B cell (primary cell): ENCODE results near the gene RFC5. TPM values are rescaled to one million over a fixed set of nuclear protein-coding genes. Genes with fewer than 3 reads are reported as not detected.
"Not testable (repeated sequence)": the region's sequence is repeated elsewhere in the genome, so short reads cannot be mapped to it uniquely, and the experiment has no call there.

Source experiments
- ATAC-seq: fragments of 200-7000 bp; cut with Tn5 transposase; one replicate; pipeline ENCODE4 v1.10.0; 2021; ENCODE audit warnings: low read depth, mild to moderate bottlenecking, moderate number of reproducible peaks, moderate library complexity
- CTCF ChIA-PET: fragments of 350-600 bp; sonication (Branson Sonifier 250); formaldehyde crosslinking; loops from one replicate; lab custom pipeline; 2021; ENCODE audit warnings: antibody characterized with exemption, inconsistent platforms; lab: Charles Lee
- POLR2A ChIA-PET: fragments of 350-600 bp; sonication (Branson Sonifier 250); formaldehyde crosslinking; loops from one replicate; lab custom pipeline; 2021; ENCODE audit warnings: antibody characterized with exemption; lab: Charles Lee
- DNase-seq: peaks from one replicate; pipeline ENCODE4 v3.0.0; 2013
- H2AFZ ChIP-seq: 2 replicates; pipeline ENCODE4 v1.6.1; 2012; ENCODE audit warnings: mild to moderate bottlenecking, low read depth, low read length; ENCODE audit not compliant: insufficient read depth, poor library complexity, severe bottlenecking
- H3K27ac ChIP-seq, 2 donors: 1 replicate in 1 of 2; 2 replicates in 1 of 2; pipeline ENCODE4 v1.5.1; 2012 to 2013; ENCODE audit warnings: low read length in 2 of 2, mild to moderate bottlenecking in 2 of 2, moderate library complexity in 1 of 2
- H3K27me3 ChIP-seq, 4 experiments: fragments of 200-600 bp in 1 of 4; sonication (generic) in 1 of 4; replicated peaks in 1 of 4; 1 replicate in 2 of 4; 2 replicates in 2 of 4; pipeline versions ENCODE4 v1.6.1 to v1.7.0; 2013 to 2016; ENCODE audit warnings: low read length in 3 of 4, mild to moderate bottlenecking in 2 of 4, mixed read lengths in 1 of 4, moderate library complexity in 1 of 4; ENCODE audit not compliant: insufficient read depth in 4 of 4, control insufficient read depth in 3 of 4; ENCODE audit errors: control extremely low read depth in 1 of 4
- H3K36me3 ChIP-seq, 2 experiments: replicated peaks in 1 of 2; 1 replicate in 1 of 2; 2 replicates in 1 of 2; pipeline versions ENCODE4 v1.6.1 to v1.7.1; 2013; ENCODE audit warnings: low read length in 1 of 2; ENCODE audit not compliant: insufficient read depth in 2 of 2, control insufficient read depth in 1 of 2; ENCODE audit errors: control extremely low read depth in 1 of 2, extremely low read depth in 1 of 2
- H3K4me1 ChIP-seq, 2 donors: fragments of 200-600 bp in 1 of 2; sonication (generic) in 1 of 2; 1 replicate in 1 of 2; 2 replicates in 1 of 2; pipeline versions ENCODE4 v1.5.1 to v1.6.1; 2013 to 2017; ENCODE audit warnings: low read length in 2 of 2; ENCODE audit not compliant: control insufficient read depth in 2 of 2, insufficient read depth in 2 of 2
- H3K4me2 ChIP-seq: replicated peaks from 2 replicates; pipeline ENCODE3; 2012; ENCODE audit warnings: mild to moderate bottlenecking, low read depth, low read length; ENCODE audit not compliant: poor library complexity, severe bottlenecking
- H3K4me3 ChIP-seq, 5 experiments: fragments of 200-600 bp in 1 of 5; sonication (generic) in 1 of 5; 1 replicate in 3 of 5; 2 replicates in 2 of 5; pipeline versions ENCODE4 v1.5.1 to v1.7.0; 2011 to 2016; ENCODE audit warnings: low read length in 4 of 5, mild to moderate bottlenecking in 4 of 5, low read depth in 2 of 5, control low read depth in 1 of 5, moderate library complexity in 1 of 5; ENCODE audit not compliant: insufficient read depth in 1 of 5; ENCODE audit errors: control extremely low read depth in 1 of 5, extremely low read depth in 1 of 5
- H3K79me2 ChIP-seq: fragments of 200-600 bp; sonication (generic); one replicate; pipeline ENCODE4 v1.6.0; 2016; ENCODE audit warnings: low read length; ENCODE audit not compliant: control insufficient read depth, insufficient read depth
- H3K9ac ChIP-seq: fragments of 200-600 bp; sonication (generic); 2 replicates; pipeline ENCODE4 v1.6.1; 2017; ENCODE audit warnings: mild to moderate bottlenecking, low read length, moderate library complexity
- H3K9me3 ChIP-seq, 3 donors: one replicate each; pipeline versions ENCODE4 v1.6.1 to v1.7.1; 2013; ENCODE audit warnings: low read length in 2 of 3; ENCODE audit not compliant: control insufficient read depth in 2 of 3, insufficient read depth in 1 of 3; ENCODE audit errors: control extremely low read depth in 1 of 3
- H4K20me1 ChIP-seq: 2 replicates; pipeline ENCODE4 v1.6.0; 2012; ENCODE audit warnings: mild to moderate bottlenecking, low read length; ENCODE audit not compliant: insufficient read depth, control insufficient read depth, poor library complexity, severe bottlenecking
- H3K27ac Mint-ChIP-seq: one replicate; pipeline ENCODE4 v1.8.0; 2021; ENCODE audit warnings: mixed read lengths
- H3K27me3 Mint-ChIP-seq: one replicate; pipeline ENCODE4 v1.8.0; 2021; ENCODE audit warnings: mixed read lengths
- H3K4me1 Mint-ChIP-seq: one replicate; pipeline ENCODE4 v1.8.0; 2021; ENCODE audit warnings: mixed read lengths
- H3K4me3 Mint-ChIP-seq: one replicate; pipeline ENCODE4 v1.8.0; 2021; ENCODE audit warnings: mixed read lengths
- H3K9me3 Mint-ChIP-seq: one replicate; pipeline ENCODE4 v1.8.0; 2022; ENCODE audit warnings: mixed read lengths; ENCODE audit not compliant: insufficient read depth
- EZH2 ChIP-seq: IDR thresholded peaks from 2 replicates; pipeline ENCODE4 v1.6.1; 2012; ENCODE audit warnings: borderline replicate concordance, low read depth, mild to moderate bottlenecking, moderate library complexity, low read length; ENCODE audit not compliant: insufficient read depth, poor library complexity, severe bottlenecking
- WGBS: methylation state at CpG from one replicate; pipeline ENCODE4 v1.1.5; 2013; ENCODE audit warnings: missing lambda C conversion rate; ENCODE audit not compliant: insufficient coverage; 5-methylcytosine and 5-hydroxymethylcytosine counted together
- intact Hi-C: fragments of 100-400 bp; cut with micrococcal nuclease; formaldehyde crosslinking; loops from one replicate; pipeline ENCODE4 v1.10.0; 2022
- polyA plus RNA-seq: library from polyadenylated mRNA; depleted of rRNA; stranded (reverse); fragments of >200 nt; gene quantifications from 2 replicates; pipeline ENCODE4 v1.2.3, GENCODE V29; 2012
- total RNA-seq, 2 donors: library from RNA; stranded (reverse); fragments of 120-200 nt in 1 of 2; gene quantifications; 1 replicate in 1 of 2; 2 replicates in 1 of 2; pipeline versions ENCODE4 v1.2.3 to v1.2.4, GENCODE V29; 2013 to 2022
- TF ChIP-seq, protein P1 (sequence below): fragments of 200-600 bp; IDR thresholded peaks from one replicate; pipeline ENCODE4 v1.8.0; 2022; ENCODE audit warnings: antibody characterized with exemption, mild to moderate bottlenecking

The RFC5 gene
- total and polyA plus RNA-seq, 2 donors (not counting 1 experiment from before 2014, with no cell fraction given), result 22.7 to 23.2 TPM

DNA sequence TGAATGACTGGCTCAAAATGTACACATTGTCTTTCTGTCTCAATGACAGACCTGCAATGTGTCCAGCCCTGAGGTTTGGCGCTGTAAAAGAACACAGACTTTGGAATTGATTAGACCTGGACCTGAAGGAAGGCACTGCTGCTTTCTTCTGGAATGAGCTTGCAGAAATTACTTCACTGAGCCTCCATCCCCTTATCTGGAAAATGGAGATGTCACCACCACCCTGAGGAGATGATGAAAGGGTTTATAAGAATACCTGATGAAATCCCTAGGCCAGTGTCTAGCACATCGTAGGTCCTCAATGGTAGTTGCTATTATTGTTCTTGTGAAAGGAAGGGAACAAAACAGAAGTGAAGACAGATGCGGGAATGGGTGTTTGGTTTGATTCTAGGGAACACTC lies 54.1 kb downstream of the RFC5 start:
- no peak overlapping the region for H3K9ac ChIP-seq
- no peak for DNase-seq
- ChIA-PET CTCF (no interaction called here), POLR2A (interaction anchor here (0.6 kb wide), 1 partner anchor 9 kb away, joined by 3 read pairs; no protein-coding TSS in a partner anchor)
- H3K4me2 ChIP-seq, result no peak overlapping the region
- H3K4me3 ChIP-seq, result no peak overlapping the region
- H3K9me3 Mint-ChIP-seq, result no peaks in the 10 kb centered on the region
- H2AFZ ChIP-seq, result no peak overlapping the region
- TF ChIP-seq, protein P1, sequence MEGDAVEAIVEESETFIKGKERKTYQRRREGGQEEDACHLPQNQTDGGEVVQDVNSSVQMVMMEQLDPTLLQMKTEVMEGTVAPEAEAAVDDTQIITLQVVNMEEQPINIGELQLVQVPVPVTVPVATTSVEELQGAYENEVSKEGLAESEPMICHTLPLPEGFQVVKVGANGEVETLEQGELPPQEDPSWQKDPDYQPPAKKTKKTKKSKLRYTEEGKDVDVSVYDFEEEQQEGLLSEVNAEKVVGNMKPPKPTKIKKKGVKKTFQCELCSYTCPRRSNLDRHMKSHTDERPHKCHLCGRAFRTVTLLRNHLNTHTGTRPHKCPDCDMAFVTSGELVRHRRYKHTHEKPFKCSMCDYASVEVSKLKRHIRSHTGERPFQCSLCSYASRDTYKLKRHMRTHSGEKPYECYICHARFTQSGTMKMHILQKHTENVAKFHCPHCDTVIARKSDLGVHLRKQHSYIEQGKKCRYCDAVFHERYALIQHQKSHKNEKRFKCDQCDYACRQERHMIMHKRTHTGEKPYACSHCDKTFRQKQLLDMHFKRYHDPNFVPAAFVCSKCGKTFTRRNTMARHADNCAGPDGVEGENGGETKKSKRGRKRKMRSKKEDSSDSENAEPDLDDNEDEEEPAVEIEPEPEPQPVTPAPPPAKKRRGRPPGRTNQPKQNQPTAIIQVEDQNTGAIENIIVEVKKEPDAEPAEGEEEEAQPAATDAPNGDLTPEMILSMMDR, result no peak
- no peak for TF ChIP-seq EZH2
- H3K27ac ChIP-seq, result no peak overlapping the region
- no peak overlapping the region for H3K27ac Mint-ChIP-seq
- no peaks in the 10 kb centered on the region for H3K9me3 ChIP-seq
- peaks cover 6% of the 10 kb centered on the region for H3K27me3 Mint-ChIP-seq
- H4K20me1 ChIP-seq, result no peaks in the 10 kb centered on the region
- intact Hi-C loops, result no loop called here
- H3K4me1 Mint-ChIP-seq, result peaks cover 3% of the 10 kb centered on the region
- WGBS, result 94% methylated on average over 2 of the region's 3 CpGs
- H3K4me1 ChIP-seq, result peaks cover 2% of the 10 kb centered on the region in 2 donors
- no peak for ATAC-seq
- no peaks in the 10 kb centered on the region for H3K79me2 ChIP-seq
- peaks cover 0 to 2% (median 0%) of the 10 kb centered on the region in 4 experiments for H3K27me3 ChIP-seq
- H3K4me3 Mint-ChIP-seq, result no peak overlapping the region
- H3K36me3 ChIP-seq, result no peaks in the 10 kb centered on the region

DNA sequence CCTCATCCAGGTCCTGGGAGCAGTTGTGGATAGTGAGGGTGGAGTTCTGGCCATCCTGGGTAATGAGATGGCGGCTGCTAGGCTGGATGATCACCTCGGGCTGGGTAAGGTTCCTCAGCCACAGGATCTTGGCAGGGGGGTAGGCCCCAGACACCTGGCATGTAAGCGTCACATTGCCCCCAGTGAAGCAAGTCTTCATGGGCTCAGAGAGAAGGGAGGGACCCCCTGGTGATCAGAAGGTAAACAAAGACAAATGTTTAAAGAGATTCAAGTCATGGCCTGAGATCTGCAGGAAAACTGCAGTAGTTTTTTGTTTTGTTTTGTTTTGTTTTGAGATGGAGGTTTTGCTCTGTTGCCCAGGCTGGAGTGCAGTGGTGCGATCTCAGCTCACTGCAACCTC lies 57.3 kb downstream of the RFC5 start:
- Histone ChIP-seq H4K20me1 (no peaks in the 10 kb centered on the region), H2AFZ (no peak overlapping the region), H3K4me2 (no peak overlapping the region), H3K9me3 (no peaks in the 10 kb centered on the region), H3K36me3 (no peaks in the 10 kb centered on the region), H3K4me1 (no peaks in the 10 kb centered on the region), H3K27ac (no peak overlapping the region), H3K79me2 (no peaks in the 10 kb centered on the region), H3K4me3 (no peak overlapping the region), H3K27me3 (peaks cover 0 to 1% (median 0%) of the 10 kb centered on the region in 4 experiments), H3K9ac (no peak overlapping the region)
- no peak overlapping the region for H3K4me3 Mint-ChIP-seq
- H3K27ac Mint-ChIP-seq, result no peak overlapping the region
- intact Hi-C loops, result no loop called here
- no peaks in the 10 kb centered on the region for H3K9me3 Mint-ChIP-seq
- no peak for TF ChIP-seq EZH2
- TF ChIP-seq, protein P1, result no peak
- ATAC-seq (no peak), DNase-seq (no peak)
- ChIA-PET POLR2A (no interaction called here), CTCF (no interaction called here)
- no peaks in the 10 kb centered on the region for H3K27me3 Mint-ChIP-seq
- no peaks in the 10 kb centered on the region for H3K4me1 Mint-ChIP-seq
- 86% methylated on average over 4 of the region's 4 CpGs for WGBS

DNA sequence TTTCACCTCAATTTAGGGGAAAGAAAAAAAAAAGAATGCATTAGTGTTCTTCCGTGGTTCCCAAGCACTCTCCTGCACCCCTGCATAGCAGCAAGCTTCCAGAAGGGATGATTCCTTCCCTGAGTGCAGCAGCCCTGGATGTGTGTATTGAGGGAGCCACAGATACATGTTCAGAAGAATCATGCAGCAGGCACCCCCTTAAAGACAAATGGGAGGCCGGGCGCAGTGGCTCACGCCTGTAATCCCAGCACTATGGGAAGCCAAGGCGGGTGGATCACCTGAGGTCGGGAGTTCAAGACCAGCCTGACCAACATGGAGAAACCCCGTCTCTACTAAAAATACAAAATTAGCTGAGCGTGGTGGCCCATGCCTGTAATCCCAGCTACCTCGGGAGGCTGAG lies 65.0 kb downstream of the RFC5 start:
- H4K20me1 ChIP-seq, H3K27ac ChIP-seq, POLR2A ChIA-PET, H3K4me3 Mint-ChIP-seq, H3K27me3 ChIP-seq, H2AFZ ChIP-seq, H3K9me3 ChIP-seq, intact Hi-C loops, H3K27ac Mint-ChIP-seq, H3K27me3 Mint-ChIP-seq, H3K4me1 Mint-ChIP-seq, CTCF ChIA-PET, H3K4me3 ChIP-seq, DNase-seq, H3K79me2 ChIP-seq, ATAC-seq, H3K4me2 ChIP-seq, H3K4me1 ChIP-seq, H3K36me3 ChIP-seq, H3K9ac ChIP-seq, H3K9me3 Mint-ChIP-seq: not testable (repeated sequence)
- WGBS, result 100% methylated on average over 2 of the region's 9 CpGs
